Measurements from ENCODE around the gene ITGA2B.

Gene ITGA2B

DNA sequence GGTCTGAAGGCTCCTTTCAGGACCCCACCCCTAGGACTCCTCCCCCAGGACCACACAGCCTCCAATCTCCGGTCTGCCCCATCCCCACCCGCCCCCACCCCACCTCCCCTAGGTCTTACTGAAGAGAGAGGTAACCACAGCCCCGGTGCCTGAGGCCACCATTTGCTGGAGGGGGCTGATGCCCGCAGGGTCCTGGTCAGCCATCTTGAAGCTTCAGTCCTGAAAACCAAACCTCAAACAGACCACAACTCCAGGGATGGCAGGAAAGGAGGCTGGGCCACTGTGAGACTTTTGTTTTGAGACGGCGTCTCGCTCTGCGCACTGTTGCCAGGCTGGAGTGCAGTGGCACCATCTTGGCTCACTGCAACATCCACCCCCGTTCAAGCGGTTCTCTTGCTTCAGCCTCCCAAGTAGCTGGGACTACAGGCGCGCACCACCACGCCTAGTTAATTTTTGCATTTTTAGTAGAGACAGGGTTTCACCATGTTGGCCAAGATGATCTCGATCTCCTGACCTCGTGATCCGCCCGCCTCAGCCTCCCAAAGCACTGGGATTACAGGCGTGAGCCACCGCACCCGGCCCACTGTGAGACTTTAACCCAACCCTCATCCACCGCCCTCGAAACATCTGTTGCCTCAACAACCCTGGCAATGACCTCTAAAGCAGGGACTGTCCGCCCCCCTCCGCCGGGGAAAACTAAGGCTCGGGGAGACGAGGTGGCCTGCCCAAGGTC is 65.9 kb downstream of the ITGA2B start:
- TF ChIP-seq GATA2 (IDR thresholded peaks at IDR 0.05; ENCODE audit: low read depth, low read length): no peak

- TF ChIP-seq GATA3 (IDR thresholded peaks at IDR 0.05; ENCODE audit: low read depth, low read length) (no peak), GATA2 (IDR thresholded peaks at IDR 0.05; ENCODE audit: low read depth, low read length) (no peak)
Observed at GRCh38 chr17:44322236-44322895, 67.1 kb downstream of the ITGA2B start.

All from SH-SY5Y (cell line).